Right ventricle myocardium superior (tissue), 1 donor: ENCODE measurements around the gene CREB3L1. TPM values are rescaled to one million over a fixed set of nuclear protein-coding genes. Genes with fewer than 3 reads are reported as not detected.
"Not testable (repeated sequence)": the region's sequence is repeated elsewhere in the genome, so short reads cannot be mapped to it uniquely, and the experiment has no call there.

Experiments used
- ATAC-seq: fragments of 200-7000 bp; cut with Tn5 transposase; one replicate; pipeline ENCODE4 v1.9.1; 2020; ENCODE audit warnings: mild to moderate bottlenecking; ENCODE audit not compliant: poor library complexity
- DNase-seq: peaks from one replicate; pipeline ENCODE4 v3.0.0-alpha.2; 2020
- intact Hi-C: fragments of 100-400 bp; cut with DNase I; formaldehyde crosslinking; loops from one replicate; pipeline ENCODE4 v1.11.2; 2022
- total RNA-seq: library from RNA; stranded (reverse); fragmentation: NEBNext Ultra II Directional; extraction: Animal tissue kit (Norgen Biotek cat#: 25700); gene quantifications from one replicate; pipeline ENCODE4 v1.2.1, GENCODE V29; 2021
- donor health status: DM: no; HTN: yes; CAD: no; lungs with severe emphysema.

The CREB3L1 gene
- total RNA-seq, 1 donor from 2014 or later, result 69.2 TPM

- DNase-seq (no peak), ATAC-seq (peak; percentile 45)
- intact Hi-C loops, result no loop called here
These were observed 14.1 kb downstream of the CREB3L1 start for GRCh38 chr11:46291441-46292150.

GRCh38 chr11:46293066-46293465, 15.6 kb downstream of the CREB3L1 start:
- intact Hi-C loops, result no loop called here
- no peak for DNase-seq
- ATAC-seq, result no peak

GRCh38 chr11:46293641-46294103, 16.2 kb downstream of the CREB3L1 start:
- intact Hi-C loops, result no loop called here
- no peak for ATAC-seq
- no peak for DNase-seq

GRCh38 chr11:46294365-46295309, 17.2 kb downstream of the CREB3L1 start:
- intact Hi-C loops, result no loop called here
- DNase-seq, result no peak
- peak; percentile 8 for ATAC-seq

- intact Hi-C loops, result no loop called here
- DNase-seq (peak; percentile 86), ATAC-seq (peak; percentile 94)
These were observed 18.0 kb downstream of the CREB3L1 start for GRCh38 chr11:46295312-46296058.

GRCh38 chr11:46296059-46296527, 18.6 kb downstream of the CREB3L1 start:
- DNase-seq, result no peak
- intact Hi-C loops, result no loop called here
- ATAC-seq, result no peak

GRCh38 chr11:46296528-46297448, 19.3 kb downstream of the CREB3L1 start:
- intact Hi-C loops, result no loop called here
- no peak for DNase-seq
- ATAC-seq, result peak; percentile 34

- intact Hi-C loops, result no loop called here
- DNase-seq (no peak), ATAC-seq (no peak)
These were observed 21.4 kb downstream of the CREB3L1 start for GRCh38 chr11:46298699-46299433.

- intact Hi-C loops, result no loop called here
- DNase-seq (no peak), ATAC-seq (no peak)
These were observed 22.0 kb downstream of the CREB3L1 start for GRCh38 chr11:46299451-46299961.

GRCh38 chr11:46300270-46300669, 22.8 kb downstream of the CREB3L1 start:
- no peak for ATAC-seq
- DNase-seq, result no peak
- intact Hi-C loops, result no loop called here

GRCh38 chr11:46302866-46303265, 25.4 kb downstream of the CREB3L1 start:
- intact Hi-C loops, result no loop called here
- ATAC-seq (no peak), DNase-seq (no peak)

- DNase-seq, intact Hi-C loops, ATAC-seq: not testable (repeated sequence)
These were observed 26.6 kb downstream of the CREB3L1 start for GRCh38 chr11:46304036-46304435.

- DNase-seq (no peak), ATAC-seq (no peak)
- intact Hi-C loops, result no loop called here
These were observed 27.2 kb downstream of the CREB3L1 start for GRCh38 chr11:46304605-46305179.

GRCh38 chr11:46305295-46305694, 27.8 kb downstream of the CREB3L1 start:
- ATAC-seq (no peak), DNase-seq (no peak)
- intact Hi-C loops, result no loop called here

GRCh38 chr11:46306296-46306853, 28.9 kb downstream of the CREB3L1 start:
- intact Hi-C loops, result no loop called here
- DNase-seq (no peak), ATAC-seq (no peak)

GRCh38 chr11:46307369-46307768, 29.9 kb downstream of the CREB3L1 start:
- intact Hi-C loops, result no loop called here
- DNase-seq (no peak), ATAC-seq (no peak)
